HepG2 (cell line): Measurements from ENCODE around the gene SDF2.

Source experiments
- FOSL1 ChIP-seq: sonication (generic); formaldehyde crosslinking; IDR thresholded peaks from 2 replicates; pipeline ENCODE4 v1.9.0; 2021; ENCODE audit warnings: missing genetic modification reagents, borderline replicate concordance
- FOXA1 ChIP-seq, 2 experiments: fragments of 450-650 bp in 1 of 2; sonication (generic) in 1 of 2; formaldehyde crosslinking in 1 of 2; IDR thresholded peaks; 2 replicates each; pipeline versions ENCODE4 v1.4.0 to v1.6.1; 2016 to 2020; ENCODE audit warnings: missing genetic modification reagents in 1 of 2
- MED8 ChIP-seq: sonication (generic); formaldehyde crosslinking; IDR thresholded peaks from 2 replicates; pipeline ENCODE4 v1.8.1; 2023; ENCODE audit warnings: mild to moderate bottlenecking, missing genetic modification reagents; ENCODE audit not compliant: insufficient replicate concordance
- NR2F2 ChIP-seq: IDR thresholded peaks from 2 replicates; pipeline ENCODE4 v1.6.1; 2012; ENCODE audit warnings: low read depth, inconsistent platforms, borderline replicate concordance
- POLR2A ChIP-seq, 2 experiments: IDR thresholded peaks; 2 replicates each; pipeline ENCODE4 v1.6.1; 2011; ENCODE audit warnings: low read depth in 2 of 2, low read length in 2 of 2, mild to moderate bottlenecking in 1 of 2, moderate library complexity in 1 of 2; ENCODE audit not compliant: insufficient read depth in 1 of 2
- SNAI1 ChIP-seq: sonication (generic); formaldehyde crosslinking; IDR thresholded peaks from 2 replicates; pipeline ENCODE4 v1.5.0; 2020; ENCODE audit warnings: mild to moderate bottlenecking, missing genetic modification reagents, borderline replicate concordance
- STAT5B ChIP-seq: sonication (generic); formaldehyde crosslinking; IDR thresholded peaks from 2 replicates; pipeline ENCODE4 v1.4.0; 2020; ENCODE audit warnings: missing genetic modification reagents
- ZMAT3 ChIP-seq: sonication (generic); formaldehyde crosslinking; conservative IDR thresholded peaks from 2 replicates; pipeline ENCODE4 v1.7.0; 2021; ENCODE audit warnings: missing genetic modification reagents
- ZNF256 ChIP-seq: sonication (generic); formaldehyde crosslinking; conservative IDR thresholded peaks from 2 replicates; pipeline ENCODE4 v1.4.0; 2020; ENCODE audit warnings: missing genetic modification reagents
- ZNF296 ChIP-seq: sonication (generic); formaldehyde crosslinking; conservative IDR thresholded peaks from 2 replicates; pipeline ENCODE4 v1.5.0; 2020; ENCODE audit warnings: mild to moderate bottlenecking, missing genetic modification reagents
- TF ChIP-seq, protein P1 (sequence below): sonication (generic); formaldehyde crosslinking; IDR thresholded peaks from 2 replicates; pipeline ENCODE4 v1.4.0; 2020; ENCODE audit warnings: missing genetic modification reagents, mild to moderate bottlenecking, borderline replicate concordance
- TF ChIP-seq, protein P2 (sequence below): IDR thresholded peaks from 2 replicates; pipeline ENCODE4 v1.6.1; 2016
- TF ChIP-seq, protein P3 (sequence below): sonication (generic); formaldehyde crosslinking; IDR thresholded peaks from 2 replicates; pipeline ENCODE4 v1.5.0; 2020; ENCODE audit warnings: mild to moderate bottlenecking, missing genetic modification reagents, moderate library complexity
- TF ChIP-seq, protein P4 (sequence below), 2 experiments: IDR thresholded peaks; 2 replicates each; pipeline ENCODE4 v1.6.1; 2011 to 2012; ENCODE audit warnings: low read length in 2 of 2, borderline replicate concordance in 1 of 2, low read depth in 1 of 2, mild to moderate bottlenecking in 1 of 2, moderate library complexity in 1 of 2

DNA sequence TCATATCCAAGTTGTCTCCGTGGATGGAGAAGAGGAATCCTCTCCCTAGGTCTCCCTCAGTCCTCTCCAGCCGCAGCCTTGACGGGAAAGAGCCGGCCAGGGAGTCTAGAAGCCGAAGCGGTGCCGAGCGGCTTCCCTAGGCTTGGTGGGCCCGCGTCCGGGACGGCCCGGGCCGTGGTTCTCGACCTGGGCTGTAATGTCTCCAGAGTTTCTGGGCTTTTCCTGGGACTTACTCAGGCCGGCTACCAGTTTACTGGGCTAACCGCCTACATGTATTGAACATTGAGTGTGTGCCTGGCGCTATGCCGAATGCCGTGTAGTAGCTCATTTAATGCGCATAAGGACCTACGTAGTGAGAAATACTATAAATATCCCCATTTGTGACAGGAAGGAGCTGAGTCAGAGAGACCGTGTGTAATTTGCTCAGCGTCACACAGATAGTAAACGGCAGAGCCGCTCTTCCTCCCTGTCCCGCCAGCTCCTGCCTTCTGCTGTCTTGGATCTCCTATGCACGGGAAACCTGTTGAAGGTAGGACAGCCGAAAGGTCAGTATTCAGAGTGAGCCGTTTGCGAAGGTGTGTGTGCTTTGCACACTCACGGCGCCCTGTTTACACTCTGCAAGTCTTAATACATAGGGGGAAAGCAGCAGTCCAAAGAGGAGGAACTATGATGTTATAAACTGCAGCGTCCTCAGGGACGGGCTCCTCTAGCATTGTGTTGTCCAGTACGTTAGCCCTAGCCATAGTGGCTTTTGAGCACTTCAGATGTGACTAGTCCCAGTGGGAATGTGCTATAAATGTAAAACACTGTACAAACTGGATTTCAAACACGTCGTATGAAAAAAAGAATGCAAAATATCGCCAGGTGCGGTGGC lies 62.2 kb downstream of the SDF2 start:
- TF ChIP-seq, protein P1, sequence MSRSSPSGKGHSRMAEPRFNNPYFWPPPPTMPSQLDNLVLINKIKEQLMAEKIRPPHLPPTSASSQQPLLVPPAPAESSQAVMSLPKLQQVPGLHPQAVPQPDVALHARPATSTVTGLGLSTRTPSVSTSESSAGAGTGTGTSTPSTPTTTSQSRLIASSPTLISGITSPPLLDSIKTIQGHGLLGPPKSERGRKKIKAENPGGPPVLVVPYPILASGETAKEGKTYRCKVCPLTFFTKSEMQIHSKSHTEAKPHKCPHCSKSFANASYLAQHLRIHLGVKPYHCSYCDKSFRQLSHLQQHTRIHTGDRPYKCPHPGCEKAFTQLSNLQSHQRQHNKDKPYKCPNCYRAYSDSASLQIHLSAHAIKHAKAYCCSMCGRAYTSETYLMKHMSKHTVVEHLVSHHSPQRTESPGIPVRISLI (CRISPR knock-in tag) = no peak
- TF ChIP-seq SNAI1 (CRISPR knock-in tag) (no peak), FOXA1 (IDR thresholded peaks at IDR 0.05) (no peak), FOXA1 (CRISPR knock-in tag; IDR thresholded peaks at IDR 0.05) (peak; percentile 36; the same call in 1 of the 2 replicates), STAT5B (no peak), ZNF296 (CRISPR knock-in tag) (no peak), POLR2A (IDR thresholded peaks at IDR 0.05; ENCODE audit: insufficient read depth in 1 of 2, low read depth in 2 of 2, low read length in 2 of 2) (no peak), MED8 (CRISPR knock-in tag) (no peak), ZMAT3 (CRISPR knock-in tag) (0 out of 2 replicates have a peak, but pooled peaks have one; percentile 18), FOSL1 (CRISPR knock-in tag) (no peak), NR2F2 (no peak), ZNF256 (CRISPR knock-in tag) (no peak)
- TF ChIP-seq, protein P2, sequence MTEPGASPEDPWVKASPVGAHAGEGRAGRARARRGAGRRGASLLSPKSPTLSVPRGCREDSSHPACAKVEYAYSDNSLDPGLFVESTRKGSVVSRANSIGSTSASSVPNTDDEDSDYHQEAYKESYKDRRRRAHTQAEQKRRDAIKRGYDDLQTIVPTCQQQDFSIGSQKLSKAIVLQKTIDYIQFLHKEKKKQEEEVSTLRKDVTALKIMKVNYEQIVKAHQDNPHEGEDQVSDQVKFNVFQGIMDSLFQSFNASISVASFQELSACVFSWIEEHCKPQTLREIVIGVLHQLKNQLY = no peak
- TF ChIP-seq, protein P3, sequence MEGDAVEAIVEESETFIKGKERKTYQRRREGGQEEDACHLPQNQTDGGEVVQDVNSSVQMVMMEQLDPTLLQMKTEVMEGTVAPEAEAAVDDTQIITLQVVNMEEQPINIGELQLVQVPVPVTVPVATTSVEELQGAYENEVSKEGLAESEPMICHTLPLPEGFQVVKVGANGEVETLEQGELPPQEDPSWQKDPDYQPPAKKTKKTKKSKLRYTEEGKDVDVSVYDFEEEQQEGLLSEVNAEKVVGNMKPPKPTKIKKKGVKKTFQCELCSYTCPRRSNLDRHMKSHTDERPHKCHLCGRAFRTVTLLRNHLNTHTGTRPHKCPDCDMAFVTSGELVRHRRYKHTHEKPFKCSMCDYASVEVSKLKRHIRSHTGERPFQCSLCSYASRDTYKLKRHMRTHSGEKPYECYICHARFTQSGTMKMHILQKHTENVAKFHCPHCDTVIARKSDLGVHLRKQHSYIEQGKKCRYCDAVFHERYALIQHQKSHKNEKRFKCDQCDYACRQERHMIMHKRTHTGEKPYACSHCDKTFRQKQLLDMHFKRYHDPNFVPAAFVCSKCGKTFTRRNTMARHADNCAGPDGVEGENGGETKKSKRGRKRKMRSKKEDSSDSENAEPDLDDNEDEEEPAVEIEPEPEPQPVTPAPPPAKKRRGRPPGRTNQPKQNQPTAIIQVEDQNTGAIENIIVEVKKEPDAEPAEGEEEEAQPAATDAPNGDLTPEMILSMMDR (CRISPR knock-in tag) = no peak
- TF ChIP-seq, protein P4, sequence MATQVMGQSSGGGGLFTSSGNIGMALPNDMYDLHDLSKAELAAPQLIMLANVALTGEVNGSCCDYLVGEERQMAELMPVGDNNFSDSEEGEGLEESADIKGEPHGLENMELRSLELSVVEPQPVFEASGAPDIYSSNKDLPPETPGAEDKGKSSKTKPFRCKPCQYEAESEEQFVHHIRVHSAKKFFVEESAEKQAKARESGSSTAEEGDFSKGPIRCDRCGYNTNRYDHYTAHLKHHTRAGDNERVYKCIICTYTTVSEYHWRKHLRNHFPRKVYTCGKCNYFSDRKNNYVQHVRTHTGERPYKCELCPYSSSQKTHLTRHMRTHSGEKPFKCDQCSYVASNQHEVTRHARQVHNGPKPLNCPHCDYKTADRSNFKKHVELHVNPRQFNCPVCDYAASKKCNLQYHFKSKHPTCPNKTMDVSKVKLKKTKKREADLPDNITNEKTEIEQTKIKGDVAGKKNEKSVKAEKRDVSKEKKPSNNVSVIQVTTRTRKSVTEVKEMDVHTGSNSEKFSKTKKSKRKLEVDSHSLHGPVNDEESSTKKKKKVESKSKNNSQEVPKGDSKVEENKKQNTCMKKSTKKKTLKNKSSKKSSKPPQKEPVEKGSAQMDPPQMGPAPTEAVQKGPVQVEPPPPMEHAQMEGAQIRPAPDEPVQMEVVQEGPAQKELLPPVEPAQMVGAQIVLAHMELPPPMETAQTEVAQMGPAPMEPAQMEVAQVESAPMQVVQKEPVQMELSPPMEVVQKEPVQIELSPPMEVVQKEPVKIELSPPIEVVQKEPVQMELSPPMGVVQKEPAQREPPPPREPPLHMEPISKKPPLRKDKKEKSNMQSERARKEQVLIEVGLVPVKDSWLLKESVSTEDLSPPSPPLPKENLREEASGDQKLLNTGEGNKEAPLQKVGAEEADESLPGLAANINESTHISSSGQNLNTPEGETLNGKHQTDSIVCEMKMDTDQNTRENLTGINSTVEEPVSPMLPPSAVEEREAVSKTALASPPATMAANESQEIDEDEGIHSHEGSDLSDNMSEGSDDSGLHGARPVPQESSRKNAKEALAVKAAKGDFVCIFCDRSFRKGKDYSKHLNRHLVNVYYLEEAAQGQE (IDR thresholded peaks at IDR 0.05; ENCODE audit: borderline replicate concordance in 1 of 2, low read depth in 1 of 2, low read length in 2 of 2) = no peak
